PC-9 (cell line): Measurements from ENCODE around the gene DACT2.

ENCODE experiments used
- CTCF ChIP-seq: fragments of 200-600 bp; sonication (generic); conservative IDR thresholded peaks from 2 replicates; pipeline ENCODE4 v1.6.1; 2017; ENCODE audit warnings: mixed run types, antibody characterized with exemption, mild to moderate bottlenecking, moderate library complexity
- EZH2 ChIP-seq: fragments of 200-600 bp; sonication (generic); IDR thresholded peaks from 2 replicates; pipeline ENCODE4 v1.8.0; 2017; ENCODE audit warnings: antibody characterized with exemption, low read depth

DNA sequence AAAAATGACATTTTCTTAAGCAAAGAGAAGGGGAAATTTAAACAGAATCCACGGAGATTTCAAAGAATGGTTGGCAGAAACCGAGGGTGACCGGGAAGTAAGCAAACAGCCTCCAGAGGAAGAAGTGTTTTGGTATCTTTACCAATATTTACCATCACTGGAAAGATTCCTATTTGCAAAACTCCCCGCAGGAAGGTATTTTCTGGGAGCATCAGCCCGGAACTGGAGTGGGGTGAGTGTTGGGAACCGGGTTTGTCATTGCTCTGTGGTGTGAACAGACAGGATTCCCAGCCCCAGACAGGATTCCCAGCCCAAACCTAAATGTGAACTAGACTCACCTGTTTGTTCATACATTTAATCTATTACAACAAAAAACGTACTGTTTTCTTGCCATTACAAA, 19.2 kb upstream of the DACT2 start:
- no peak for TF ChIP-seq CTCF
- no peak for TF ChIP-seq EZH2
